HepG2 (cell line): Measurements from ENCODE around the gene ZACN. TPM values are rescaled to one million over a fixed set of nuclear protein-coding genes. Genes with fewer than 3 reads are reported as not detected.

Experiments
- MEIS2 ChIP-seq: sonication (generic); formaldehyde crosslinking; IDR thresholded peaks from 2 replicates; pipeline ENCODE4 v1.9.0; 2021; ENCODE audit warnings: mild to moderate bottlenecking, missing genetic modification reagents
- NR3C1 ChIP-seq: sonication (generic); formaldehyde crosslinking; IDR thresholded peaks from 2 replicates; pipeline ENCODE4 v1.4.0; 2020; ENCODE audit warnings: missing genetic modification reagents
- RXRA ChIP-seq: sonication (generic); formaldehyde crosslinking; IDR thresholded peaks from 2 replicates; pipeline ENCODE4 v1.5.1; 2020; ENCODE audit warnings: missing genetic modification reagents
- SIN3B ChIP-seq: fragments of 150-350 bp; IDR thresholded peaks from 2 replicates; pipeline ENCODE4 v1.6.1; 2014; ENCODE audit warnings: low read length
- ZNF792 ChIP-seq: IDR thresholded peaks from 2 replicates; pipeline ENCODE4 v1.6.1; 2016
- ZSCAN9 ChIP-seq: IDR thresholded peaks from 2 replicates; pipeline ENCODE4 v1.6.1; 2016; ENCODE audit warnings: borderline replicate concordance
- polyA plus RNA-seq, 8 experiments: library from polyadenylated mRNA; depleted of rRNA in 3 of 8; stranded (reverse) in 7 of 8; unstranded in 1 of 8; fragments of >200 nt; fragmentation: Illumina TruSeq in 4 of 8; extraction: Trizol in 4 of 8; gene quantifications; 2 replicates each; pipeline versions ENCODE4 v1.2.1 to v1.2.3, GENCODE V29; 2011 to 2016; ENCODE audit warnings: low read depth in 4 of 8, missing spikeins in 1 of 8, mixed read lengths in 1 of 8; ENCODE audit not compliant: insufficient read depth in 1 of 8
- total RNA-seq, 5 experiments: library from RNA; depleted of rRNA; stranded (reverse); fragments of >200 nt; fragmentation: Illumina TruSeq; extraction: Trizol; gene quantifications; 2 replicates each; pipeline ENCODE4 v1.2.3, GENCODE V29; 2016; ENCODE audit warnings: low read depth in 1 of 5
- TF ChIP-seq, protein P1 (sequence below): sonication (generic); formaldehyde crosslinking; IDR thresholded peaks from 2 replicates; pipeline ENCODE4 v1.4.0; 2020; ENCODE audit warnings: missing genetic modification reagents
- TF ChIP-seq, protein P2 (sequence below): sonication (generic); formaldehyde crosslinking; IDR thresholded peaks from 2 replicates; pipeline ENCODE4 v1.4.0; 2020; ENCODE audit warnings: missing genetic modification reagents
- TF ChIP-seq, protein P3 (sequence below): IDR thresholded peaks from 2 replicates; pipeline ENCODE4 v1.6.1; 2016; ENCODE audit warnings: low read depth

ZACN gene
- total and polyA plus RNA-seq, 2 of the 13 experiments (the other 11 are each of a cell fraction or from before 2014, with no cell fraction given), result 0.11 to 0.15 TPM

DNA sequence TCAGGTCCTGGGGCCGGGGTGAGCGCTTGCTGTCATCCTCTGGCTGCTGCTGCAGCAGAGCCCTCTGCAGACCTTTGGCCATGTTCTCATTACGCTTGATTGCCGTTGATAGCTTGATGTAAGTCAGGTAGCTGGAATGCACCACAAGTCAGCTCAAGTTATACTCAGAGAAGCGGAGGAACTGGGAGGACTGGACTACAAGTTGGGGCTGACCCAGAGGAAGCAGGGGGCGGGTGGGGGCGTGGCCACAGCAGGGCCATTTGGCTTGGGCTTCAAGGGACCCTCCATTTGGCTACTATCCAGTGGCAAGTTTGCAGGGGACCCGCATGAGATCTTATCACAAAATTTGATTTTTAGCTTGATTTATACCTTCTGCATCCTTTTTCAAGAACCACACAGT lies 32.9 kb upstream of the ZACN start (continued):
- TF ChIP-seq, protein P1, sequence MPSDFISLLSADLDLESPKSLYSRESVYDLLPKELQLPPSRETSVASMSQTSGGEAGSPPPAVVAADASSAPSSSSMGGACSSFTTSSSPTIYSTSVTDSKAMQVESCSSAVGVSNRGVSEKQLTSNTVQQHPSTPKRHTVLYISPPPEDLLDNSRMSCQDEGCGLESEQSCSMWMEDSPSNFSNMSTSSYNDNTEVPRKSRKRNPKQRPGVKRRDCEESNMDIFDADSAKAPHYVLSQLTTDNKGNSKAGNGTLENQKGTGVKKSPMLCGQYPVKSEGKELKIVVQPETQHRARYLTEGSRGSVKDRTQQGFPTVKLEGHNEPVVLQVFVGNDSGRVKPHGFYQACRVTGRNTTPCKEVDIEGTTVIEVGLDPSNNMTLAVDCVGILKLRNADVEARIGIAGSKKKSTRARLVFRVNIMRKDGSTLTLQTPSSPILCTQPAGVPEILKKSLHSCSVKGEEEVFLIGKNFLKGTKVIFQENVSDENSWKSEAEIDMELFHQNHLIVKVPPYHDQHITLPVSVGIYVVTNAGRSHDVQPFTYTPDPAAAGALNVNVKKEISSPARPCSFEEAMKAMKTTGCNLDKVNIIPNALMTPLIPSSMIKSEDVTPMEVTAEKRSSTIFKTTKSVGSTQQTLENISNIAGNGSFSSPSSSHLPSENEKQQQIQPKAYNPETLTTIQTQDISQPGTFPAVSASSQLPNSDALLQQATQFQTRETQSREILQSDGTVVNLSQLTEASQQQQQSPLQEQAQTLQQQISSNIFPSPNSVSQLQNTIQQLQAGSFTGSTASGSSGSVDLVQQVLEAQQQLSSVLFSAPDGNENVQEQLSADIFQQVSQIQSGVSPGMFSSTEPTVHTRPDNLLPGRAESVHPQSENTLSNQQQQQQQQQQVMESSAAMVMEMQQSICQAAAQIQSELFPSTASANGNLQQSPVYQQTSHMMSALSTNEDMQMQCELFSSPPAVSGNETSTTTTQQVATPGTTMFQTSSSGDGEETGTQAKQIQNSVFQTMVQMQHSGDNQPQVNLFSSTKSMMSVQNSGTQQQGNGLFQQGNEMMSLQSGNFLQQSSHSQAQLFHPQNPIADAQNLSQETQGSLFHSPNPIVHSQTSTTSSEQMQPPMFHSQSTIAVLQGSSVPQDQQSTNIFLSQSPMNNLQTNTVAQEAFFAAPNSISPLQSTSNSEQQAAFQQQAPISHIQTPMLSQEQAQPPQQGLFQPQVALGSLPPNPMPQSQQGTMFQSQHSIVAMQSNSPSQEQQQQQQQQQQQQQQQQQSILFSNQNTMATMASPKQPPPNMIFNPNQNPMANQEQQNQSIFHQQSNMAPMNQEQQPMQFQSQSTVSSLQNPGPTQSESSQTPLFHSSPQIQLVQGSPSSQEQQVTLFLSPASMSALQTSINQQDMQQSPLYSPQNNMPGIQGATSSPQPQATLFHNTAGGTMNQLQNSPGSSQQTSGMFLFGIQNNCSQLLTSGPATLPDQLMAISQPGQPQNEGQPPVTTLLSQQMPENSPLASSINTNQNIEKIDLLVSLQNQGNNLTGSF (CRISPR knock-in tag), result no peak
- TF ChIP-seq ZNF792 (CRISPR knock-in tag) (no peak), NR3C1 (CRISPR knock-in tag) (no peak), MEIS2 (no peak), SIN3B (no peak), ZSCAN9 (CRISPR knock-in tag) (no peak), RXRA (no peak)
- TF ChIP-seq, protein P2, sequence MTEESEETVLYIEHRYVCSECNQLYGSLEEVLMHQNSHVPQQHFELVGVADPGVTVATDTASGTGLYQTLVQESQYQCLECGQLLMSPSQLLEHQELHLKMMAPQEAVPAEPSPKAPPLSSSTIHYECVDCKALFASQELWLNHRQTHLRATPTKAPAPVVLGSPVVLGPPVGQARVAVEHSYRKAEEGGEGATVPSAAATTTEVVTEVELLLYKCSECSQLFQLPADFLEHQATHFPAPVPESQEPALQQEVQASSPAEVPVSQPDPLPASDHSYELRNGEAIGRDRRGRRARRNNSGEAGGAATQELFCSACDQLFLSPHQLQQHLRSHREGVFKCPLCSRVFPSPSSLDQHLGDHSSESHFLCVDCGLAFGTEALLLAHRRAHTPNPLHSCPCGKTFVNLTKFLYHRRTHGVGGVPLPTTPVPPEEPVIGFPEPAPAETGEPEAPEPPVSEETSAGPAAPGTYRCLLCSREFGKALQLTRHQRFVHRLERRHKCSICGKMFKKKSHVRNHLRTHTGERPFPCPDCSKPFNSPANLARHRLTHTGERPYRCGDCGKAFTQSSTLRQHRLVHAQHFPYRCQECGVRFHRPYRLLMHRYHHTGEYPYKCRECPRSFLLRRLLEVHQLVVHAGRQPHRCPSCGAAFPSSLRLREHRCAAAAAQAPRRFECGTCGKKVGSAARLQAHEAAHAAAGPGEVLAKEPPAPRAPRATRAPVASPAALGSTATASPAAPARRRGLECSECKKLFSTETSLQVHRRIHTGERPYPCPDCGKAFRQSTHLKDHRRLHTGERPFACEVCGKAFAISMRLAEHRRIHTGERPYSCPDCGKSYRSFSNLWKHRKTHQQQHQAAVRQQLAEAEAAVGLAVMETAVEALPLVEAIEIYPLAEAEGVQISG (CRISPR knock-in tag), result no peak
- TF ChIP-seq, protein P3, sequence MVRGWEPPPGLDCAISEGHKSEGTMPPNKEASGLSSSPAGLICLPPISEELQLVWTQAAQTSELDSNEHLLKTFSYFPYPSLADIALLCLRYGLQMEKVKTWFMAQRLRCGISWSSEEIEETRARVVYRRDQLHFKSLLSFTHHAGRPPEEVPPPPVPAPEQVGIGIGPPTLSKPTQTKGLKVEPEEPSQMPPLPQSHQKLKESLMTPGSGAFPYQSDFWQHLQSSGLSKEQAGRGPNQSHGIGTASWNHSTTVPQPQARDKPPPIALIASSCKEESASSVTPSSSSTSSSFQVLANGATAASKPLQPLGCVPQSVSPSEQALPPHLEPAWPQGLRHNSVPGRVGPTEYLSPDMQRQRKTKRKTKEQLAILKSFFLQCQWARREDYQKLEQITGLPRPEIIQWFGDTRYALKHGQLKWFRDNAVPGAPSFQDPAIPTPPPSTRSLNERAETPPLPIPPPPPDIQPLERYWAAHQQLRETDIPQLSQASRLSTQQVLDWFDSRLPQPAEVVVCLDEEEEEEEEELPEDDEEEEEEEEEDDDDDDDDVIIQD, result no peak
